Parathyroid adenoma (tissue), 2 donors: ENCODE results near the gene AKT2.

Experiments used
- H2AFZ ChIP-seq: fragments of 300-600 bp; sonication (generic); one replicate; pipeline ENCODE4 v1.7.0; 2017; ENCODE audit warnings: antibody characterized with exemption, mild to moderate bottlenecking
- H3K27ac ChIP-seq: fragments of 300-600 bp; sonication (generic); one replicate; pipeline ENCODE4 v1.7.0; 2017
- H3K27me3 ChIP-seq: fragments of 300-600 bp; sonication (generic); one replicate; pipeline ENCODE4 v1.7.0; 2017; ENCODE audit warnings: low read length; ENCODE audit not compliant: control insufficient read depth, insufficient read depth
- H3K36me3 ChIP-seq: fragments of 300-600 bp; sonication (generic); one replicate; pipeline ENCODE4 v1.7.0; 2017; ENCODE audit warnings: low read length; ENCODE audit not compliant: control insufficient read depth, insufficient read depth
- H3K4me1 ChIP-seq: fragments of 300-600 bp; sonication (generic); one replicate; pipeline ENCODE4 v1.7.0; 2017; ENCODE audit warnings: control low read depth
- H3K4me2 ChIP-seq: fragments of 300-600 bp; sonication (generic); one replicate; pipeline ENCODE4 v1.7.0; 2017; ENCODE audit warnings: low read length
- H3K4me3 ChIP-seq: fragments of 300-600 bp; sonication (generic); one replicate; pipeline ENCODE4 v1.7.0; 2017; ENCODE audit warnings: low read depth, low read length
- H3K79me2 ChIP-seq: fragments of 300-600 bp; sonication (generic); one replicate; pipeline ENCODE4 v1.7.0; 2017; ENCODE audit warnings: control low read depth
- H3K9ac ChIP-seq: fragments of 300-600 bp; sonication (generic); one replicate; pipeline ENCODE4 v1.7.0; 2017; ENCODE audit warnings: mild to moderate bottlenecking
- H3K9me3 ChIP-seq: fragments of 300-600 bp; sonication (generic); one replicate; pipeline ENCODE4 v1.7.0; 2017; ENCODE audit warnings: low read length; ENCODE audit not compliant: control insufficient read depth
- CTCF ChIP-seq: fragments of 300-600 bp; sonication (generic); IDR thresholded peaks from one replicate; pipeline ENCODE4 v1.7.0; 2017; ENCODE audit warnings: antibody characterized with exemption, mild to moderate bottlenecking
- donor health status: primary hyperparathyroidism.

AKT2 gene

DNA sequence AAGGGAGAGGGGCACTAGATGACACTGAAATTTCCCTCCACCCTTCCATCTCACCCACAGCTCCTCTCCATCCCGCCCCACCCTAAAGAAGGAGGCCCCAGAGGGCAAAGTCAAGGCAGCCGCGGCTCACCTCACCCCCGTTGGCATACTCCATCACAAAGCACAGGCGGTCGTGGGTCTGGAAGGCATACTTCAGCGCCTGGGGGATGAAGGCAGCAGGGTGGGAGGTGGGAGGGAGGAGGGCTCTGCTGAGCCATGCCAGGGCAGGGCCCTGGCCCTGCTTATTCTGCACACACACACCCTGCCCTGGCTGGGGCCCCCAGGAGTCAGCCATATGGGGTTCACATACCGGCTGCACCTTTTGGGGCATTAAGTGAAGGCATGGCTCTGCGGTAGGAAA lies 46.4 kb downstream of the AKT2 start:
- Histone ChIP-seq H3K36me3 (no peaks in the 10 kb centered on the region), H3K27me3 (no peaks in the 10 kb centered on the region)

DNA sequence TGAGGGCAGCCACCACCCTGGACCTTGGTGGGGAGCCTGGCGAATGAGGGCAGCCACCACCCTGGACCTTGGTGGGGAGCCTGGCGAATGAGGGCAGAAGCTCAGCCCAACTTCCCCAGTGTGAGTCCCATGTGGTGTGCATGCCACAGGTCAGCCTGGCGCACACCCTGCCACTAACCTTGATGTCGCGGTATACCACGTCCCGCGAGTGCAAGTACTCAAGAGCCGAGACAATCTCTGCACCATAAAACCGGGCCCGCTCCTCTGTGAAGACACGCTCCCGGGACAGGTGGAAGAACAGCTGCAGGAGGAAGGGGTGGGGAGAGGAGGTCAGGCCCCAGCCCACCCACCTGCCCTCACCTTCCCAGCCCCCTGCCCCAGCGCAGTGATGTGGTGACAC lies 47.4 kb downstream of the AKT2 start:
- Histone ChIP-seq H3K79me2 (peaks cover 35% of the 10 kb centered on the region), H3K4me2 (no peak overlapping the region), H3K4me1 (no peaks in the 10 kb centered on the region), H3K27ac (no peak overlapping the region), H3K9me3 (no peaks in the 10 kb centered on the region), H3K27me3 (no peaks in the 10 kb centered on the region), H2AFZ (no peak overlapping the region), H3K9ac (no peak overlapping the region), H3K36me3 (no peaks in the 10 kb centered on the region), H3K4me3 (no peak overlapping the region)
- no peak for TF ChIP-seq CTCF

More for the DNA sequence above, 46.4 kb downstream of the AKT2 start:
- Histone ChIP-seq H3K79me2 (peaks cover 44% of the 10 kb centered on the region), H3K4me2 (no peak overlapping the region), H3K4me3 (no peak overlapping the region), H2AFZ (no peak overlapping the region), H3K27ac (no peak overlapping the region), H3K9me3 (no peaks in the 10 kb centered on the region), H3K9ac (no peak overlapping the region), H3K4me1 (no peaks in the 10 kb centered on the region)
- no peak for TF ChIP-seq CTCF

- H3K4me1 ChIP-seq: peaks cover 8% of the 10 kb centered on the region
- no peaks in the 10 kb centered on the region for H3K27me3 ChIP-seq
- H3K9ac ChIP-seq: no peak overlapping the region
- H2AFZ ChIP-seq: no peak overlapping the region
- peaks cover 22% of the 10 kb centered on the region for H3K79me2 ChIP-seq
- TF ChIP-seq CTCF: no peak
- no peaks in the 10 kb centered on the region for H3K9me3 ChIP-seq
- H3K36me3 ChIP-seq: no peaks in the 10 kb centered on the region
- no peak overlapping the region for H3K4me3 ChIP-seq
- H3K27ac ChIP-seq: no peak overlapping the region
- H3K4me2 ChIP-seq: no peak overlapping the region
These were observed 48.8 kb downstream of the AKT2 start for GRCh38 chr19:40236366-40236765.

DNA sequence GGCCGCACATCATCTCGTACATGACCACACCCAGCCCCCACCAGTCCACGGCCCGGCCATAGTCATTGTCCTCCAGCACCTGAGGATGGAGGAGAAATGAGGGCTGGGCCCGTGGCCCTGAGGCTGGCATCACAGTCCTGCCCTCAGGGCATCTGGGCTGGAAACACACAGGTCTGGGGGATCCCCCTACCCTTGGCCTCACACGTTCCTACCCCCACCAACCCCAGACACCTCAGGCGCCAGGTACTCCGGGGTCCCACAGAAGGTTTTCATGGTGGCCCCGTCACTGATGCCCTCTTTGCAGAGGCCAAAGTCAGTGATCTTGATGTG lies 49.2 kb downstream of the AKT2 start:
- H3K4me3 ChIP-seq: no peak overlapping the region

More for the DNA sequence above, 49.2 kb downstream of the AKT2 start:
- peaks cover 19% of the 10 kb centered on the region for H3K79me2 ChIP-seq
- no peak overlapping the region for H3K4me2 ChIP-seq
- H2AFZ ChIP-seq: no peak overlapping the region
- peaks cover 8% of the 10 kb centered on the region for H3K4me1 ChIP-seq
- H3K36me3 ChIP-seq: no peaks in the 10 kb centered on the region
- H3K27me3 ChIP-seq: no peaks in the 10 kb centered on the region
- H3K9ac ChIP-seq: no peak overlapping the region
- no peak overlapping the region for H3K27ac ChIP-seq
- H3K9me3 ChIP-seq: no peaks in the 10 kb centered on the region
- no peak for TF ChIP-seq CTCF
